WTC11 (cell line): ENCODE measurements around the gene AKAP6. TPM values are rescaled to one million over a fixed set of nuclear protein-coding genes. Genes with fewer than 3 reads are reported as not detected.
A peak's percentile ranks its signal among the peaks of the same experiment; 100 is the strongest.

Source experiments
- ATAC-seq: fragments of 200-7000 bp; cut with Tn5 transposase; 2 replicates; pipeline ENCODE4 v1.10.0; 2021; ENCODE audit warnings: mild to moderate bottlenecking, moderate library complexity
- CTCF ChIA-PET: fragments of 300-600 bp; sonication (Branson Sonifier 250); formaldehyde crosslinking; loops from one replicate; lab custom pipeline; 2021; ENCODE audit warnings: antibody characterized with exemption; lab: Charles Lee
- POLR2A ChIA-PET: fragments of 350-600 bp; sonication (Branson Sonifier 250); formaldehyde crosslinking; loops from one replicate; lab custom pipeline; 2021; ENCODE audit warnings: antibody characterized with exemption; lab: Charles Lee
- DNase-seq: peaks from one replicate; pipeline ENCODE4 v3.0.0; 2021; ENCODE audit warnings: low spot score
- H3K27ac Mint-ChIP-seq: 2 replicates; pipeline ENCODE4 v1.8.0; 2021; ENCODE audit warnings: mixed read lengths
- H3K27me3 Mint-ChIP-seq: 2 replicates; pipeline ENCODE4 v1.8.0; 2021; ENCODE audit warnings: low read depth, mild to moderate bottlenecking, moderate library complexity, mixed read lengths
- H3K36me3 Mint-ChIP-seq: 2 replicates; pipeline ENCODE4 v1.8.0; 2021; ENCODE audit warnings: mixed read lengths
- H3K4me1 Mint-ChIP-seq: 2 replicates; pipeline ENCODE4 v1.8.0; 2022; ENCODE audit warnings: mixed read lengths
- H3K4me3 Mint-ChIP-seq: 2 replicates; pipeline ENCODE4 v1.8.0; 2021; ENCODE audit warnings: mild to moderate bottlenecking, moderate library complexity, mixed read lengths
- H3K9me3 Mint-ChIP-seq: 2 replicates; pipeline ENCODE4 v1.8.0; 2021; ENCODE audit warnings: mixed read lengths
- ELF4 ChIP-seq: sonication (generic); formaldehyde crosslinking; IDR thresholded peaks from 2 replicates; pipeline ENCODE4 v1.8.1; 2022; ENCODE audit warnings: low read depth, mild to moderate bottlenecking, moderate library complexity, missing genetic modification reagents
- EMX1 ChIP-seq: fragments of 250-450 bp; sonication (Bioruptor Pico); IDR thresholded peaks from 2 replicates; pipeline ENCODE4 v1.8.0; 2021; ENCODE audit warnings: mild to moderate bottlenecking
- ESRRA ChIP-seq: sonication (generic); formaldehyde crosslinking; IDR thresholded peaks from 2 replicates; pipeline ENCODE4 v1.8.1; 2022; ENCODE audit warnings: mild to moderate bottlenecking, missing genetic modification reagents, borderline replicate concordance
- FOXJ3 ChIP-seq: sonication (generic); formaldehyde crosslinking; IDR thresholded peaks from 2 replicates; pipeline ENCODE4 v1.9.0; 2021; ENCODE audit warnings: missing genetic modification reagents, mild to moderate bottlenecking, borderline replicate concordance
- FOXP1 ChIP-seq: sonication (generic); formaldehyde crosslinking; IDR thresholded peaks from 2 replicates; pipeline ENCODE4 v1.8.0; 2022; ENCODE audit warnings: missing genetic modification reagents, mild to moderate bottlenecking, moderate library complexity, borderline replicate concordance
- HMGA2 ChIP-seq: fragments of 250-450 bp; sonication (Bioruptor Pico); IDR thresholded peaks from 2 replicates; pipeline ENCODE4 v1.4.0; 2021; ENCODE audit warnings: mild to moderate bottlenecking, moderate library complexity
- NFYB ChIP-seq: sonication (generic); formaldehyde crosslinking; conservative IDR thresholded peaks from 2 replicates; pipeline ENCODE4 v1.8.0; 2022; ENCODE audit warnings: low read depth, missing genetic modification reagents
- OVOL2 ChIP-seq: fragments of 250-450 bp; sonication (Bioruptor Pico); IDR thresholded peaks from 2 replicates; pipeline ENCODE4 v1.9.0; 2021; ENCODE audit warnings: mild to moderate bottlenecking, borderline replicate concordance
- SMAD3 ChIP-seq: sonication (generic); formaldehyde crosslinking; IDR thresholded peaks from 2 replicates; pipeline ENCODE4 v1.8.0; 2022; ENCODE audit warnings: missing genetic modification reagents, mild to moderate bottlenecking, borderline replicate concordance
- STAT6 ChIP-seq: sonication (generic); formaldehyde crosslinking; conservative IDR thresholded peaks from 2 replicates; pipeline ENCODE4 v1.8.1; 2023; ENCODE audit warnings: mild to moderate bottlenecking, low read depth, missing genetic modification reagents, moderate library complexity
- TP53 ChIP-seq: sonication (generic); formaldehyde crosslinking; IDR thresholded peaks from 2 replicates; pipeline ENCODE4 v1.8.1; 2023; ENCODE audit warnings: mild to moderate bottlenecking, missing genetic modification reagents
- ZNF219 ChIP-seq: sonication (generic); formaldehyde crosslinking; IDR thresholded peaks from 2 replicates; pipeline ENCODE4 v1.8.0; 2023; ENCODE audit warnings: missing genetic modification reagents, mild to moderate bottlenecking, borderline replicate concordance
- total RNA-seq: library from RNA; stranded (reverse); gene quantifications from 3 replicates; pipeline ENCODE4 v1.2.3, GENCODE V29; 2021
- TF ChIP-seq, protein P1 (sequence below): fragments of 250-450 bp; sonication (Bioruptor Pico); IDR thresholded peaks from 2 replicates; pipeline ENCODE4 v1.9.0; 2021; ENCODE audit warnings: mild to moderate bottlenecking
- TF ChIP-seq, protein P2 (sequence below): sonication (generic); formaldehyde crosslinking; IDR thresholded peaks from 2 replicates; pipeline ENCODE4 v1.8.0; 2022; ENCODE audit warnings: mild to moderate bottlenecking, missing genetic modification reagents
- TF ChIP-seq, protein P3 (sequence below): fragments of 250-450 bp; sonication (Bioruptor Pico); conservative IDR thresholded peaks from 2 replicates; pipeline ENCODE4 v1.9.0; 2021; ENCODE audit warnings: mild to moderate bottlenecking

The AKAP6 gene
- total RNA-seq, 1 experiment from 2014 or later, result 0.63 TPM

- DNase-seq, result no peak
- H3K27ac Mint-ChIP-seq, result no peak overlapping the region
- TF ChIP-seq, protein P1, sequence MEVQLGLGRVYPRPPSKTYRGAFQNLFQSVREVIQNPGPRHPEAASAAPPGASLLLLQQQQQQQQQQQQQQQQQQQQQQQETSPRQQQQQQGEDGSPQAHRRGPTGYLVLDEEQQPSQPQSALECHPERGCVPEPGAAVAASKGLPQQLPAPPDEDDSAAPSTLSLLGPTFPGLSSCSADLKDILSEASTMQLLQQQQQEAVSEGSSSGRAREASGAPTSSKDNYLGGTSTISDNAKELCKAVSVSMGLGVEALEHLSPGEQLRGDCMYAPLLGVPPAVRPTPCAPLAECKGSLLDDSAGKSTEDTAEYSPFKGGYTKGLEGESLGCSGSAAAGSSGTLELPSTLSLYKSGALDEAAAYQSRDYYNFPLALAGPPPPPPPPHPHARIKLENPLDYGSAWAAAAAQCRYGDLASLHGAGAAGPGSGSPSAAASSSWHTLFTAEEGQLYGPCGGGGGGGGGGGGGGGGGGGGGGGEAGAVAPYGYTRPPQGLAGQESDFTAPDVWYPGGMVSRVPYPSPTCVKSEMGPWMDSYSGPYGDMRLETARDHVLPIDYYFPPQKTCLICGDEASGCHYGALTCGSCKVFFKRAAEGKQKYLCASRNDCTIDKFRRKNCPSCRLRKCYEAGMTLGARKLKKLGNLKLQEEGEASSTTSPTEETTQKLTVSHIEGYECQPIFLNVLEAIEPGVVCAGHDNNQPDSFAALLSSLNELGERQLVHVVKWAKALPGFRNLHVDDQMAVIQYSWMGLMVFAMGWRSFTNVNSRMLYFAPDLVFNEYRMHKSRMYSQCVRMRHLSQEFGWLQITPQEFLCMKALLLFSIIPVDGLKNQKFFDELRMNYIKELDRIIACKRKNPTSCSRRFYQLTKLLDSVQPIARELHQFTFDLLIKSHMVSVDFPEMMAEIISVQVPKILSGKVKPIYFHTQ (CRISPR knock-in tag), result no peak
- TF ChIP-seq ZNF219 (CRISPR knock-in tag) (no peak), NFYB (CRISPR knock-in tag) (no peak), FOXJ3 (CRISPR knock-in tag) (no peak), ESRRA (CRISPR knock-in tag) (no peak), TP53 (CRISPR knock-in tag) (no peak), EMX1 (CRISPR knock-in tag) (no peak), ELF4 (CRISPR knock-in tag) (no peak), FOXP1 (CRISPR knock-in tag) (no peak), SMAD3 (CRISPR knock-in tag) (no peak), OVOL2 (CRISPR knock-in tag) (no peak), HMGA2 (CRISPR knock-in tag) (no peak)
- TF ChIP-seq, protein P2, sequence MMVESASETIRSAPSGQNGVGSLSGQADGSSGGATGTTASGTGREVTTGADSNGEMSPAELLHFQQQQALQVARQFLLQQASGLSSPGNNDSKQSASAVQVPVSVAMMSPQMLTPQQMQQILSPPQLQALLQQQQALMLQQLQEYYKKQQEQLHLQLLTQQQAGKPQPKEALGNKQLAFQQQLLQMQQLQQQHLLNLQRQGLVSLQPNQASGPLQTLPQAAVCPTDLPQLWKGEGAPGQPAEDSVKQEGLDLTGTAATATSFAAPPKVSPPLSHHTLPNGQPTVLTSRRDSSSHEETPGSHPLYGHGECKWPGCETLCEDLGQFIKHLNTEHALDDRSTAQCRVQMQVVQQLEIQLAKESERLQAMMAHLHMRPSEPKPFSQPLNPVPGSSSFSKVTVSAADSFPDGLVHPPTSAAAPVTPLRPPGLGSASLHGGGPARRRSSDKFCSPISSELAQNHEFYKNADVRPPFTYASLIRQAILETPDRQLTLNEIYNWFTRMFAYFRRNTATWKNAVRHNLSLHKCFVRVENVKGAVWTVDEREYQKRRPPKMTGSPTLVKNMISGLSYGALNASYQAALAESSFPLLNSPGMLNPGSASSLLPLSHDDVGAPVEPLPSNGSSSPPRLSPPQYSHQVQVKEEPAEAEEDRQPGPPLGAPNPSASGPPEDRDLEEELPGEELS, result no peak
- TF ChIP-seq, protein P3, sequence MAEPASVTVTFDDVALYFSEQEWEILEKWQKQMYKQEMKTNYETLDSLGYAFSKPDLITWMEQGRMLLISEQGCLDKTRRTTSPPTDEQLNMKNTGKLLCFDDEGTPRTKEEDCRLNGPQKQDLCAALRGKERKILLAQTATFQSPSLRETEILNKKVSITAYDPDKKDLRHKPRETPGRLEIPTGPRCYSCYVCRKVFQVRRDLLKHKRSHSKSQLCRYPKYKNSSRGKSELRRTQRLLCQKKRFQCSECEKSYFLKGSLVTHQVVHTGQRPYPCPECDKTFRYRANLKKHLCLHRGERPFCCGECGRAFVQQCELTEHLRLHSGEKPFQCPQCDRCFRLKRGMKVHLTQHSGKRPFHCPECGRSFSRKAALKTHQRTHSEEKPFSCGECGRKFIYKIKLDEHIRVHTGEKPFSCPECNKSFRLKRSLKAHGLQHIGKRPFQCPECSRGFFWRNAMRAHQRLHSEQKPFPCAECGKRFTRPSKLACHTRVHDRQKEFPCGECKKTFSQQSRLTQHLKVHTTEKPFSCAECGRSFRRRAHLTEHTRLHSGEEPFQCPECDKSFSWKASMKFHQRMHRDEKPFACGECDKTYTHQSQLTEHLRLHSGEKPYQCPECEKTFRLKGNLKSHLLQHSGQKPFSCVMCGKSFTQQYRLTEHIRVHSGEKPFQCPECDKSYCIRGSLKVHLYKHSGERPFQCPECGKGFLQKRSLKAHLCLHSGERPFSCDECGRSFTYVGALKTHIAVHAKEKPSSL (CRISPR knock-in tag), result no peak
- TF ChIP-seq, all 79 proteins: peak for 0
- Mint-ChIP-seq H3K4me3 (no peak overlapping the region), H3K9me3 (no peaks in the 10 kb centered on the region), H3K36me3 (no peaks in the 10 kb centered on the region), H3K4me1 (peaks cover 10% of the 10 kb centered on the region), H3K27me3 (no peaks in the 10 kb centered on the region)
- CTCF ChIA-PET, result interaction anchor here (0.8 to 2.2 kb wide), 3 partner anchors 15 to 178 kb away, joined by 5 to 26 read pairs (median 10); no protein-coding TSS in a partner anchor
- no peak for ATAC-seq
- POLR2A ChIA-PET, result no interaction called here
Measured at GRCh38 chr14:32381869-32382268, 52.8 kb downstream of the AKAP6 start.

- H3K9me3 Mint-ChIP-seq, result no peaks in the 10 kb centered on the region
- ChIA-PET CTCF (interaction anchor here (0.6 to 2.2 kb wide), 9 partner anchors 9 to 177 kb away, joined by 3 to 26 read pairs (median 5); no protein-coding TSS in a partner anchor), POLR2A (interaction anchor here (1.3 kb wide), 1 partner anchor 128 kb away, joined by 3 read pairs; no protein-coding TSS in a partner anchor)
- H3K4me1 Mint-ChIP-seq, result peaks cover 7% of the 10 kb centered on the region
- no peak for TF ChIP-seq STAT6 (CRISPR knock-in tag)
- peak; percentile 92 for ATAC-seq
- H3K27ac Mint-ChIP-seq, result no peak overlapping the region
- H3K4me3 Mint-ChIP-seq, result no peak overlapping the region
- H3K36me3 Mint-ChIP-seq, result no peaks in the 10 kb centered on the region
- peak; percentile 27 for DNase-seq
- no peaks in the 10 kb centered on the region for H3K27me3 Mint-ChIP-seq
Measured at GRCh38 chr14:32382704-32383103, 53.6 kb downstream of the AKAP6 start.
